T-helper 17 cell (primary cell): ENCODE results near the gene SCARB1. TPM values are rescaled to one million over a fixed set of nuclear protein-coding genes. Genes with fewer than 3 reads are reported as not detected.

Experiments
- ATAC-seq: fragments of 150-1000 bp; cut with Tn5 transposase; 2 replicates; pipeline ENCODE4 v1.10.0; 2021; ENCODE audit warnings: mild to moderate bottlenecking, moderate library complexity
- DNase-seq, 3 donors: peaks; one replicate each; pipeline versions ENCODE4 v3.0.0 to v3.0.0-alpha.2; 2020 to 2021
- H3K9me3 ChIP-seq: one replicate; pipeline ENCODE4 v1.7.0; 2013; ENCODE audit warnings: low read length, mild to moderate bottlenecking; ENCODE audit not compliant: control insufficient read depth, poor library complexity, severe bottlenecking
- H3K27ac Mint-ChIP-seq: one replicate; pipeline ENCODE4 v1.8.0; 2022; ENCODE audit warnings: mild to moderate bottlenecking, moderate library complexity, mixed read lengths
- H3K27me3 Mint-ChIP-seq: one replicate; pipeline ENCODE4 v1.8.0; 2022; ENCODE audit warnings: mixed read lengths
- H3K36me3 Mint-ChIP-seq: one replicate; pipeline ENCODE4 v1.8.0; 2022; ENCODE audit warnings: low read depth, mixed read lengths
- H3K4me1 Mint-ChIP-seq: one replicate; pipeline ENCODE4 v1.8.0; 2022; ENCODE audit warnings: mild to moderate bottlenecking, mixed read lengths
- H3K4me3 Mint-ChIP-seq: one replicate; pipeline ENCODE4 v1.8.0; 2022; ENCODE audit warnings: mild to moderate bottlenecking, moderate library complexity, mixed read lengths
- total RNA-seq, 4 donors: library from RNA in 2 of 4; stranded (reverse) in 2 of 4; gene quantifications; one replicate each; pipeline ENCODE4 v1.2.3 and lab custom pipeline; 2022 to 2026

Gene SCARB1
- total RNA-seq, 2 donors from 2014 or later, result 1.3 to 1.7 TPM

GRCh38 chr12:124836759-124837158 is 26.9 kb downstream of the SCARB1 start:
- Mint-ChIP-seq H3K36me3 (no peaks in the 10 kb centered on the region), H3K27ac (no peak overlapping the region), H3K4me3 (no peak overlapping the region), H3K27me3 (no peaks in the 10 kb centered on the region), H3K4me1 (peaks cover 4% of the 10 kb centered on the region)
- no peak for DNase-seq
- H3K9me3 ChIP-seq, result no peaks in the 10 kb centered on the region
- no peak for ATAC-seq

DNA sequence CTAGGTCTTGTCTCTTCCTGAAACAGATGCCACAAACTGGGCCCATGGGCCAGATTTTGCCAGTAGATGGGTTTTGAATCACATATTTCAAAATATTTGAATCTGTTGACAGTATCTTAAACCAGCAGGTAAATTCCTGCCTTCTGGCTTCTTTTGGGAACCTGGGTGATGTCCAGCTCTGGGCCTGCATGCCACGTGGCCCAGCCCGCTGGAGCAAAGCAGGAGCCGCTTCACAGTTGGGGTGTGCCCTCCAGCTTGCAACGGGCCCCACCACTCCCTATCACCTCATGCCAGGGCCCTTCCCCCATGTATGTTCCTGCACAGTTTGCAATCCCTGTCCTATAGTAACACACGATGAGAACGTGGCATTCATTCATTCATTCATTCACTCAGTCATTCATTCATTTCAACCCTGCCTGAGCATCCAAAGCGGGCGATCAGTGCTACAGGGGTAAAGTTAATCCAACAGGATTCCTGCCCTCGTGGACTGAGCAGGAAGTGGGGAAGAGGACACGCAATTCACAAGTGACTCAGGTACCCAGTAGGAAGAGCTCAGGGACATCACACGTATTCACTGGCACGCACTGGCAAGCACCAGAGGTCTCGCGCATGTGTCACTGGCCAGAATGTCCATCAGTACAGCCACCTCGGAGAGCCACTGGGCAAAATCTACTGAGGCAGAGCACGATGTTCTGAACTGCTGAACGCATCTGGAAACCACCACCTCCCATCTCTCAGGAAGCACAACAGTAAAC is 27.8 kb downstream of the SCARB1 start:
- DNase-seq (no peak), ATAC-seq (no peak)
- H3K36me3 Mint-ChIP-seq, result no peaks in the 10 kb centered on the region
- H3K4me3 Mint-ChIP-seq, result no peak overlapping the region
- no peak overlapping the region for H3K27ac Mint-ChIP-seq
- H3K9me3 ChIP-seq, result no peaks in the 10 kb centered on the region
- peaks cover 4% of the 10 kb centered on the region for H3K4me1 Mint-ChIP-seq
- no peaks in the 10 kb centered on the region for H3K27me3 Mint-ChIP-seq

- Mint-ChIP-seq H3K27me3 (no peaks in the 10 kb centered on the region), H3K36me3 (no peaks in the 10 kb centered on the region), H3K27ac (no peak overlapping the region), H3K4me3 (no peak overlapping the region), H3K4me1 (peaks cover 4% of the 10 kb centered on the region)
- no peaks in the 10 kb centered on the region for H3K9me3 ChIP-seq
- DNase-seq (no peak), ATAC-seq (no peak)
Measured at GRCh38 chr12:124834822-124835221, 28.8 kb downstream of the SCARB1 start.

GRCh38 chr12:124833693-124834122 is 30.0 kb downstream of the SCARB1 start:
- no peaks in the 10 kb centered on the region for H3K9me3 ChIP-seq
- DNase-seq (no peak), ATAC-seq (no peak)
- peaks cover 2% of the 10 kb centered on the region for H3K36me3 Mint-ChIP-seq
- no peak overlapping the region for H3K4me3 Mint-ChIP-seq
- peaks cover 4% of the 10 kb centered on the region for H3K4me1 Mint-ChIP-seq
- no peak overlapping the region for H3K27ac Mint-ChIP-seq
- H3K27me3 Mint-ChIP-seq, result no peaks in the 10 kb centered on the region

- Mint-ChIP-seq H3K27ac (no peak overlapping the region), H3K27me3 (no peaks in the 10 kb centered on the region)
- ATAC-seq, result no peak
Measured at GRCh38 chr12:124832856-124833255, 30.8 kb downstream of the SCARB1 start.

DNA sequence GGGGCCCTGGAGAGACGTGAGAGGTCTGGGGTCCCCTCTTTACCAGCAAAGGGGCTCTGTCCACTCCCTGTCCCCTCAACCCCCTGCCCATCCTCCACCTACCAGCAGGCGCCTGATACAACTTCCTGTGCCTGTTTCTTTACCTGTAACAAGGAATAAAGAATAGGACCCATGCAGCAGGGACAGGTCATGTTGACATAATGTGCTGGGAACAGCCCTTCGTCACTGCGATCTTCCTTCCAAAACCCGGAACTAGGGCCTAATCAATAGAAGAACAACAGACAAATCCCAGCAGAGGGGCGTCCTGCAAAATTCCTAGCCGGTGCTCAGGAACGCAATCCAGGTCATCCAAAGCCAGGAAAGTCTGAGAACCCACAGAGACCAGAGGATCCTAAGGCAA is 32.1 kb downstream of the SCARB1 start:
- Mint-ChIP-seq H3K27me3 (no peaks in the 10 kb centered on the region), H3K36me3 (peaks cover 2% of the 10 kb centered on the region)
- no peak for ATAC-seq

More at GRCh38 chr12:124832856-124833255, 30.8 kb downstream of the SCARB1 start:
- no peaks in the 10 kb centered on the region for H3K9me3 ChIP-seq
- DNase-seq, result no peak
- H3K4me1 Mint-ChIP-seq, result peaks cover 4% of the 10 kb centered on the region
- no peak overlapping the region for H3K4me3 Mint-ChIP-seq
- H3K36me3 Mint-ChIP-seq, result peaks cover 2% of the 10 kb centered on the region

DNA sequence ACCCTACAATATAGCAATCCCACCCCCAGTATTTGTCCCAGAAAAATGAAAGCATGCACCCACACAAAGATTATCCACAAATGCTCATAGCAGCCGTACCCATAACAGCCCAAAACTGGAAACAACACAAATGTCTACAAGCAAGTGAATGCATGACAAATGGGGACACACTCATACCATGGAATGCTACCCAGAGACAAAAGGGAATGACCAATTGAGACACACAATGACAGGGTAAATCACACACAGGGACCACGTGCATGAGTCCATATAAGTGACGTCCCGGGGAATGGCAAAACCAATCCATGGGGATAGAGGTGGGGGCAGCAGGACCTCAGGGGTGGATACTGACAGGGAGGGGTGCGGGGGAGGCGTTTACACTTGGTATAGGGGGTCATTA is 33.4 kb downstream of the SCARB1 start:
- peaks cover 2% of the 10 kb centered on the region for H3K36me3 Mint-ChIP-seq
- H3K9me3 ChIP-seq, result no peaks in the 10 kb centered on the region
- ATAC-seq (no peak), DNase-seq (no peak)
- no peak overlapping the region for H3K4me3 Mint-ChIP-seq
- no peak overlapping the region for H3K27ac Mint-ChIP-seq
- H3K27me3 Mint-ChIP-seq, result no peaks in the 10 kb centered on the region
- H3K4me1 Mint-ChIP-seq, result no peaks in the 10 kb centered on the region

More for the DNA sequence above, 32.1 kb downstream of the SCARB1 start:
- Mint-ChIP-seq H3K27ac (no peak overlapping the region), H3K4me3 (no peak overlapping the region), H3K4me1 (no peaks in the 10 kb centered on the region)
- DNase-seq, result no peak
- no peaks in the 10 kb centered on the region for H3K9me3 ChIP-seq

GRCh38 chr12:124829708-124830304 is 33.9 kb downstream of the SCARB1 start:
- Mint-ChIP-seq H3K4me1 (no peaks in the 10 kb centered on the region), H3K4me3 (no peak overlapping the region), H3K27ac (no peak overlapping the region), H3K27me3 (no peaks in the 10 kb centered on the region), H3K36me3 (peaks cover 2% of the 10 kb centered on the region)
- ATAC-seq (no peak), DNase-seq (no peak)
- no peaks in the 10 kb centered on the region for H3K9me3 ChIP-seq

DNA sequence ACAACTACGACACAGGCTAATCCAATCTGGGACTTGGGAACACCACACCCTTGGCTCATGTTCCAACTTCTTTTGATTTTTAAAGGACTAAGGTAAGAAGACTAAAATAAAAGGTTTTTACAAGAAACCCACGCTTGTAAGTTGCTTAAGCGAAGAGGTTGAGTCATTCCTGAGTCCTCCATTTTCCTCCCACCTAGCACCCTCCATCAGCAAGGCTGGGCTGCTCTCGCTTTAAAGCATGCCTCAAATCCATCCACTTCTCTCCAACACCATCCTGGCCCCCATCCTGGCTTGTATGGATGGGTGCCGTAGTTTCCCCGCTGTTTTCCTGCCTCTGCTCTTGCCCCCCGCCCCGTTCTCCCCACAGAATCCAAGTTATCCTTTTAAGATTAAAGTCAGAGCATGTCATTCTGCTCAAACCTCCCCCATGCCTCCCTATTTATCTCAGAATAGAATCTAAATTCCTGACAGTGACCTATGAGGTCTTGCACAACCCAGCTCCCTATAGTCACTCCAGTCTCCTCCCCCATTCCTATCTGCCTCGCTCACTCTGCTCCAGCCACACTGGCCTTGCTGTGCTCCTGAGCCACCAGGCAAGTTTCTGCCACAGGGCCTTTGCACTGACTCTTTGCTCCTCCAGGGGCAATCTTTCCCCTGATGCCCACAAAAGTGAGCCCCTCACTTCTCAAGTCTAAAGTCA is 34.5 kb downstream of the SCARB1 start:
- Mint-ChIP-seq H3K4me1 (no peaks in the 10 kb centered on the region), H3K27ac (no peak overlapping the region), H3K36me3 (peaks cover 2% of the 10 kb centered on the region), H3K4me3 (no peak overlapping the region), H3K27me3 (no peaks in the 10 kb centered on the region)
- DNase-seq (no peak), ATAC-seq (no peak)
- H3K9me3 ChIP-seq, result no peaks in the 10 kb centered on the region

- no peak for DNase-seq
- Mint-ChIP-seq H3K27ac (no peak overlapping the region), H3K4me1 (no peaks in the 10 kb centered on the region), H3K4me3 (no peak overlapping the region), H3K27me3 (no peaks in the 10 kb centered on the region), H3K36me3 (peaks cover 2% of the 10 kb centered on the region)
- ATAC-seq, result no peak
- H3K9me3 ChIP-seq, result no peaks in the 10 kb centered on the region
Measured at GRCh38 chr12:124828264-124829007, 35.2 kb downstream of the SCARB1 start.

- ATAC-seq, result no peak
- Mint-ChIP-seq H3K27ac (no peak overlapping the region), H3K4me1 (no peaks in the 10 kb centered on the region), H3K4me3 (no peak overlapping the region), H3K27me3 (no peaks in the 10 kb centered on the region), H3K36me3 (peaks cover 2% of the 10 kb centered on the region)
- no peak for DNase-seq
- H3K9me3 ChIP-seq, result no peaks in the 10 kb centered on the region
Measured at GRCh38 chr12:124827588-124828184, 36.0 kb downstream of the SCARB1 start.

DNA sequence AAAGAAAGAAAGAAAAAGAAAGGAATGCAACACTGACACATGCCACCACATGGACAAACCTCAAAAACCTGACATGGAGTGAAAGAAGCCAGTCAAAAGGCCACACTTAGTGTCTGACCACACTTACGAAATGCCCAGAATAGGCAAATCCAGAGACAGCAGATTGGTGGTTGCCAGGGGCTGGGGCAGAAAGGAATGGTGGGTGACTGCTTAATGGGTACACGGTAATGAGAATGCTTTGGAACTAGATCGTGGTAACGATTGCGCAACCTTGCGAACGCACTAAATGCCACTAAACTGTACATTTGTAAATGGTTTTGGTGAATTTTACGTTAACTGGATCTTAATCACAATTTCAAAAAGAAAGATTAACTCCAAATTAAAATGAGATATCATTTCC is 39.5 kb downstream of the SCARB1 start:
- DNase-seq, result no peak
- no peak for ATAC-seq
- H3K36me3 Mint-ChIP-seq, result no peaks in the 10 kb centered on the region
- H3K27ac Mint-ChIP-seq, result no peak overlapping the region
- no peaks in the 10 kb centered on the region for H3K9me3 ChIP-seq
- no peak overlapping the region for H3K4me3 Mint-ChIP-seq
- no peaks in the 10 kb centered on the region for H3K27me3 Mint-ChIP-seq
- no peaks in the 10 kb centered on the region for H3K4me1 Mint-ChIP-seq
